Esophagus (tissue), 2 donors: ENCODE data around the gene TMEM63A. TPM values are rescaled to one million over a fixed set of nuclear protein-coding genes. Genes with fewer than 3 reads are reported as not detected.
"Not testable (repeated sequence)": the region's sequence is repeated elsewhere in the genome, so short reads cannot be mapped to it uniquely, and the experiment has no call there.

Experiments
- H3K27ac ChIP-seq, 2 donors: one replicate each; pipeline ENCODE4 v1.5.1; 2013; ENCODE audit warnings: low read depth in 2 of 2, mild to moderate bottlenecking in 2 of 2, inconsistent platforms in 1 of 2, low read length in 1 of 2, moderate library complexity in 1 of 2
- H3K27me3 ChIP-seq, 2 donors: one replicate each; pipeline ENCODE4 v1.6.1; 2013; ENCODE audit warnings: low read length in 2 of 2, control low read depth in 1 of 2, mild to moderate bottlenecking in 1 of 2; ENCODE audit not compliant: insufficient read depth in 2 of 2, control insufficient read depth in 1 of 2
- H3K36me3 ChIP-seq, 2 donors: one replicate each; pipeline ENCODE4 v1.6.1; 2013; ENCODE audit warnings: low read length in 1 of 2; ENCODE audit not compliant: control insufficient read depth in 2 of 2, insufficient read depth in 2 of 2
- H3K4me1 ChIP-seq, 2 donors: one replicate each; pipeline ENCODE4 v1.6.1; 2013; ENCODE audit warnings: low read length in 1 of 2; ENCODE audit not compliant: control insufficient read depth in 2 of 2, insufficient read depth in 2 of 2
- H3K4me3 ChIP-seq, 2 donors: one replicate each; pipeline ENCODE4 v1.5.1; 2013; ENCODE audit warnings: low read length in 2 of 2, mild to moderate bottlenecking in 2 of 2, low read depth in 1 of 2, moderate library complexity in 1 of 2
- H3K9me3 ChIP-seq, 2 donors: one replicate each; pipeline ENCODE4 v1.6.1; 2013; ENCODE audit warnings: mild to moderate bottlenecking in 2 of 2, low read depth in 1 of 2, low read length in 1 of 2, moderate library complexity in 1 of 2; ENCODE audit not compliant: control insufficient read depth in 2 of 2, insufficient read depth in 1 of 2
- WGBS, 2 donors: extraction: QIAGEN DNeasy Blood & Tissue Kit; methylation state at CpG; one replicate each; pipeline ENCODE4 v1.1.7; 2013; 5-methylcytosine and 5-hydroxymethylcytosine counted together
- polyA plus RNA-seq, 2 donors: library from polyadenylated mRNA; stranded (reverse); fragments of 200-250 nt; gene quantifications; one replicate each; pipeline ENCODE4 v1.2.3, GENCODE V29; 2013
- donor health status: healthy with polysubstance abuse.
- donor health status: Bipolar disorder and iron deficiency.

TMEM63A gene
- polyA plus RNA-seq, 2 donors = 11.2 to 34.9 TPM

GRCh38 chr1:225816643-225817538 lies 65.3 kb downstream of the TMEM63A start:
- WGBS, 2 donors = 39 to 50% methylated on average over 16 to 17 of the region's 17 CpGs
- H3K4me3 ChIP-seq = no peak overlapping the region

DNA sequence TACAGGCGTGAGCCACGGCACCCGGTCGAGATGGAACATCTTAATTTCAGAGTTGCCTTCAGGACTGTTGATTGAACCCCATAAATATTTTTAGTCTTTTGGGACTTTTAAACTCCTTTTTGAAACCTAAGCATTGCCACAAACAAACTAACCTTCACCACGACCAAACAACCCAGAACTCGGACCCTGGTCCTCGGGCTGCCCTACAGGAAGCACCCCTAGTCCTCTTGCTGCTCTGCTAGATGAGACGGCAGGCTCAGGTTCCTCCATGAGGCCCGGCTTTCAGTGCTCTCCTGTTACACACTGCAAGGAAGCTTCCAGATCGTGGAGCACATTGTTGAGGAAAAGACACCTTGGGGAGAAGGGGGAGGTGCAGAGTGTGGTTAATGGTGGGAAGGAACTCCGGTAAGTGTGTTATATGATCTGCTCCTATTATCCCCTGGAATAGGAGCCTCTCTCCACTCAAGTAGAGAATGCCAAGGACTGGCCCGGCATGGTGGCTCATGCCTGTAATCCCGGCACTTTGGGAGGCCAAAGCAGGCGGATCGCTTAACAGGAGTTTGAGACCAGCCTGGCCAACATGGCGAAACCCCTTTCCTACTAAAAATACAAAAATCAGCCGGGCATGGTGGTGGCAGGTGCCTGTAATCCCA lies 66.5 kb downstream of the TMEM63A start:
- Histone ChIP-seq H3K27me3 (no peaks in the 10 kb centered on the region), H3K27ac (no peak overlapping the region), H3K4me1 (peaks cover 13 to 47% of the 10 kb centered on the region in 2 donors), H3K4me3 (no peak overlapping the region), H3K9me3 (no peaks in the 10 kb centered on the region), H3K36me3 (no peaks in the 10 kb centered on the region)
- 92% methylated on average over 17 of the region's 17 CpGs for WGBS, 2 donors

More at GRCh38 chr1:225816643-225817538, 65.3 kb downstream of the TMEM63A start:
- no peaks in the 10 kb centered on the region for H3K9me3 ChIP-seq
- H3K4me1 ChIP-seq = peaks cover 11 to 45% of the 10 kb centered on the region in 2 donors
- H3K36me3 ChIP-seq = no peaks in the 10 kb centered on the region
- H3K27me3 ChIP-seq = no peaks in the 10 kb centered on the region
- H3K27ac ChIP-seq = peak overlapping the region; percentile 92 to 95

GRCh38 chr1:225815090-225815489 lies 67.1 kb downstream of the TMEM63A start:
- Histone ChIP-seq H3K27ac (peak overlapping the region; percentile 61 to 84), H3K4me1 (peaks cover 13 to 46% of the 10 kb centered on the region in 2 donors)
- H3K36me3 ChIP-seq, H3K27me3 ChIP-seq, H3K9me3 ChIP-seq, H3K4me3 ChIP-seq: not testable (repeated sequence)
- WGBS, 2 donors = 83 to 90% methylated on average over 7 of the region's 7 CpGs

- Histone ChIP-seq H3K4me1 (peaks cover 13 to 46% of the 10 kb centered on the region in 2 donors), H3K9me3 (no peaks in the 10 kb centered on the region), H3K27me3 (no peaks in the 10 kb centered on the region), H3K36me3 (no peaks in the 10 kb centered on the region), H3K4me3 (no peak overlapping the region), H3K27ac (peak overlapping the region; percentile 84 to 87)
- 55 to 57% methylated on average over 7 of the region's 7 CpGs for WGBS, 2 donors
These were observed 67.8 kb downstream of the TMEM63A start for GRCh38 chr1:225814381-225814780.

- Histone ChIP-seq H3K27me3 (no peaks in the 10 kb centered on the region), H3K4me3 (no peak overlapping the region), H3K9me3 (no peaks in the 10 kb centered on the region), H3K4me1 (peaks cover 13 to 44% of the 10 kb centered on the region in 2 donors), H3K36me3 (no peaks in the 10 kb centered on the region), H3K27ac (peak overlapping the region; percentile 84 to 86)
- 15 to 25% methylated on average over 10 of the region's 10 CpGs for WGBS, 2 donors
These were observed 68.8 kb downstream of the TMEM63A start for GRCh38 chr1:225813214-225813964.

GRCh38 chr1:225812488-225813213 lies 69.5 kb downstream of the TMEM63A start:
- Histone ChIP-seq H3K4me3 (no peak overlapping the region), H3K4me1 (peaks cover 13 to 39% of the 10 kb centered on the region in 2 donors), H3K27ac (peak overlapping the region; percentile 75 to 84)

DNA sequence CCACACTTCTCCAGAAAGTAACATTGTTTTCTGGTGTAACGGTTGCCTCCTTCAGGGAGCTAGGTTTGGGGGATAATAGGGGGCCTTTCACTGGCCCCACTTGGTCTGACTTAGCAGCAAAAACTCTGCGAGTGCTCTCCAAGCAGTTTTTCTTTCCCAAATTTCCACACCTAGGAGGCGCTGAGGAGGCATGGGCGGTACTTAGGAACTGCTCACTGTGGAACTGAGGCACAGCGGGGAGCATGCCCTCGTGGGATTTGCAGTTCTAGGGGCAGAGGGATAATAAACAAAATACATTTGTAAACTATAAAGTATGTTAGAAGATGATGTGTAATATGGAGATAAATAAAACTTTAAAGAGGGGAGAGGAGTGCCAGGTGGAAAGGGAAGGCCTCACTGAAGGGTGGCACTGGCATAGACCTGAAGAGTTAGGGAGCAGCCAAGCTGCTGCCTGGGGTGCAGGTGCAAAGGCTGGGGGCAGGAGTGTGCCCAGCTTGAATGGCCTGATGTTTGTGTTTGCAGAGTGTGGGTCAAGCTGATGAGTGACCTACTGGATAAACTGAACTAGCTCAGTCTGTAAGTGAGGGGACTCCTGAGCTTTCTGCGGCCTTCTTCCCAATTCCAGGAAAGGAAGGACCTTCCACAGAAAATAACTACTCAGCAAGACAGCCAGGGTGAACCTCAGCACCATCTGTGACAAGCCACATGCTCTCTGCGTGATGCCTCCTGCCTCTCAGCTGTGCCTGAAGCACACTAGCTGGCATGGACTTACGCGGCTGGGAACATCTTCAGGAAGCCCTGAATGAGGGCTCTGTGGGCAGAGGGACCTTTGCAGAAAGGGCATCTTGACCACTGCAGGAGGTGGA lies 70.3 kb downstream of the TMEM63A start:
- peaks cover 13 to 31% of the 10 kb centered on the region in 2 donors for H3K4me1 ChIP-seq
- WGBS, 2 donors = 50 to 58% methylated on average over 10 of the region's 10 CpGs
- H3K9me3 ChIP-seq = no peaks in the 10 kb centered on the region
- peak overlapping the region in 1 of 2 donors; percentile 79 for H3K4me3 ChIP-seq
- peak overlapping the region; percentile 39 to 84 for H3K27ac ChIP-seq
- no peaks in the 10 kb centered on the region for H3K27me3 ChIP-seq
- no peaks in the 10 kb centered on the region for H3K36me3 ChIP-seq

More at GRCh38 chr1:225812488-225813213, 69.5 kb downstream of the TMEM63A start:
- Histone ChIP-seq H3K36me3 (no peaks in the 10 kb centered on the region), H3K27me3 (no peaks in the 10 kb centered on the region), H3K9me3 (no peaks in the 10 kb centered on the region)
- WGBS, 2 donors = 59 to 60% methylated on average over 8 of the region's 8 CpGs

GRCh38 chr1:225810579-225811538 lies 71.3 kb downstream of the TMEM63A start:
- not testable (repeated sequence) for H3K27me3 ChIP-seq, H3K9me3 ChIP-seq, H3K36me3 ChIP-seq
- 11 to 17% methylated on average over 29 of the region's 29 CpGs for WGBS, 2 donors
- Histone ChIP-seq H3K4me1 (peaks cover 9 to 26% of the 10 kb centered on the region in 2 donors), H3K4me3 (peak overlapping the region; percentile 79 to 86), H3K27ac (peak overlapping the region; percentile 79 to 82)
